T-helper 2 cell treated with Interferon-gamma antibody and Interleukin-4, amounts not matched to agents 100 ng/mL and 5 ng/mL, for 36 hours (primary cell): ENCODE data around the gene GBX2. TPM values are rescaled to one million over a fixed set of nuclear protein-coding genes. Genes with fewer than 3 reads are reported as not detected.

Source experiments
- intact Hi-C: fragments of 100-400 bp; cut with micrococcal nuclease; formaldehyde crosslinking; loops from one replicate; pipeline ENCODE4 v1.15.1; 2023
- total RNA-seq: library from RNA; stranded (reverse); gene quantifications from 2 replicates; pipeline ENCODE4 v1.2.3, GENCODE V29; 2022

GBX2 gene
- total RNA-seq, 1 donor from 2014 or later = not detected

DNA sequence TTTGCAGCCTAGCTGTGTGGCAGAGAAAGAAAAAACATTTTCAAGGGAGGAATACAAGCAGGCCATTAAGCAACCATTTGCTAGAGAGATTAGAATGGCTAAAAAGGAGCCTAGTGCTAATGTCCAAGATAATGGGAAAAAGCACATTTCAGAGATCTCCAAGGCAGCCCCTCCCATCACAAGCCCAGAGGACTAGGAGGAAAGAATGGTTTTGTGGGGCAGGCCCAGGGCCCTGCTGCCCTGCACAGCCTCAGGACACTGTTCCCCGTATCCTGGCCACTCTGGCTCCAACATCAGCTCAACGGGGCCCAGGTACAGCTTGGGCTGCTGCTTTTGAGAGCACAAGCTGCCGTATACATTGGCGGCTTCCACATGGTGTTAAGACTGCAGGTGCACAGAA is 16.5 kb upstream of the GBX2 start:
- intact Hi-C loops = no loop called here

- intact Hi-C loops = loop anchor here (1.0 to 2.0 kb wide), 2 partner anchors 16 to 415 kb away; no protein-coding TSS in a partner anchor
These were observed 12.8 kb upstream of the GBX2 start for GRCh38 chr2:236180831-236181453.

DNA sequence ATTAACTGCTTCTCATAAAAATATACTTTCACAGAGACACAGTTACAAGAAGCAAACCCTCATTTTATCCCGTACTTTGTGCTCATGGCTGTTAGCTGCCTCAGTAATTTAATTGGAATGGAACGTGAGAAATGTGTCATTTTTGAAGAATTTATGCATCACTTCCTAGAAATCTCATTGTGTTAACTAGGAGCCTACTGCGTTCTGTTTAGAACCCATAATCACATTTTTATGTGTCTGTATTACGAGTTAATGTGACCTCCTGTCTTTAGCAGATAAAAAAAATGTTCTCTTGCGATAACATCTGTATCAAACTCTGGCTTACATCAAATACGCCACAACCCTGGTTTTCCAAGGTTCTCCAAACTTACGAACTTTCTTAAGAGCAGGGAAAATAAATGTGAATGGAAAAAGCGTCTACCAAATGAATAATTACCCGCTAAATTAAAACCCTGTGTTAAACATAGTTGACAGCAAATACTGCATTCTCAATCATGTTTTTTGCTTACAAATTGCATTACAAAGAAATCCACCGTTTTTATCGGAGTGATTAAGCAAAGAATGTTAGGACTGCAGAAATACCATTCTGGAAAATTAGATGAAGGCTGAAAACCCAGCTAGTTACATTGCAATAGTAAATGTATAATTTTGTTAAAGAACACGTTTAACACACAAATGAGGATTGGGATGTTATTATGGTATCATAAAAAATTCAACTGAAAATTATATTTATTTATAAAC is 12.1 kb upstream of the GBX2 start:
- intact Hi-C loops = loop anchor here (2.0 kb wide), 1 partner anchor 15 kb away; no protein-coding TSS in a partner anchor

DNA sequence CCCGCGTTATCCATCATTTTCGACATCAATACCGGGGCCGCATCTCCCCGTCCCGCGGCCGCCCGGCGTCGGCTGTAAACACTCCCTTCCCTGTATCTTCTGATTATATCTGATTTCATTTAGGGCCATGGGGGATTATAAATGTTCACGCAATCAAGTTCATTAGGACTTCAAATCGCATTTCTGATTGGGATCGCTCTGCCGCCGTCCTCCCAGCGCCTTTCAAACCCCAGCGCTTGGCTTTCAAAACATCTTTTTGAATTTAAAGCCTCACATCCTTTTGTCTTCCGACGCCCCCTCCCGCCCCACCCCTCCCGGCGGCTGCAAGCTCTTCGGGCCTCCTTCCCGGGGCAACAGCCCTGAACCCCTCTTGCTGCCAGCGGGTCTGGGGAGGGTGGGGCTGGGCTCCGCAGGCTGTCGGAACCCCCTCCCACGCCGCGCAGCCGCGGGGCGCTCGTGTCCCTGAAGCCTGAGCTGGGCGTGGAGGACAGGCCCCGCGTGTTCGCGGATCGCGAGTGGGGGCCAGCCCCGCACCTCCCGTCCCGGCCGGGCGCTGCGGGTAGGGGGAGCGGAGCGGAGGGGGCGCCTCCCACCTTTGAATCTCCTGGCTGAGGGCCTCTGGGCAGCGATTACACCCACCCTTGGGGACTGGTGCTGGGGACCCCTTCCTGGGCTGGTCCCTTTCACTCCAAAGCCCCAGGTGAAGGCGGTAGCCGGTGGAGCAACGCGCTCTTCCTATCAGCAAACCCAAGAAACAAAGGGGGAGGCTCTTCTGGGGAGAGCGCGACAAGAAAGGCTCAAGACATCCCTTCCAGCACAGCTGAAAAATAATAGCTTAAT is 11.3 kb upstream of the GBX2 start:
- intact Hi-C loops = loop anchor here (2.0 to 10.0 kb wide), 2 partner anchors 15 to 505 kb away; no protein-coding TSS in a partner anchor

- intact Hi-C loops = loop anchor here (10.0 kb wide), 1 partner anchor 504 kb away; no protein-coding TSS in a partner anchor
These were observed 10.7 kb upstream of the GBX2 start for GRCh38 chr2:236178890-236179235.

- intact Hi-C loops = loop anchor here (10.0 kb wide), 1 partner anchor 503 kb away; no protein-coding TSS in a partner anchor
These were observed 10.0 kb upstream of the GBX2 start for GRCh38 chr2:236177967-236178889.

GRCh38 chr2:236177604-236177966 is 9.4 kb upstream of the GBX2 start:
- intact Hi-C loops = loop anchor here (10.0 kb wide), 1 partner anchor 503 kb away; no protein-coding TSS in a partner anchor

- intact Hi-C loops = loop anchor here (10.0 kb wide), 1 partner anchor 502 kb away; no protein-coding TSS in a partner anchor
These were observed 8.8 kb upstream of the GBX2 start for GRCh38 chr2:236176951-236177350.

- intact Hi-C loops = loop anchor here (10.0 kb wide), 1 partner anchor 502 kb away; no protein-coding TSS in a partner anchor
These were observed 8.2 kb upstream of the GBX2 start for GRCh38 chr2:236176417-236176816.

DNA sequence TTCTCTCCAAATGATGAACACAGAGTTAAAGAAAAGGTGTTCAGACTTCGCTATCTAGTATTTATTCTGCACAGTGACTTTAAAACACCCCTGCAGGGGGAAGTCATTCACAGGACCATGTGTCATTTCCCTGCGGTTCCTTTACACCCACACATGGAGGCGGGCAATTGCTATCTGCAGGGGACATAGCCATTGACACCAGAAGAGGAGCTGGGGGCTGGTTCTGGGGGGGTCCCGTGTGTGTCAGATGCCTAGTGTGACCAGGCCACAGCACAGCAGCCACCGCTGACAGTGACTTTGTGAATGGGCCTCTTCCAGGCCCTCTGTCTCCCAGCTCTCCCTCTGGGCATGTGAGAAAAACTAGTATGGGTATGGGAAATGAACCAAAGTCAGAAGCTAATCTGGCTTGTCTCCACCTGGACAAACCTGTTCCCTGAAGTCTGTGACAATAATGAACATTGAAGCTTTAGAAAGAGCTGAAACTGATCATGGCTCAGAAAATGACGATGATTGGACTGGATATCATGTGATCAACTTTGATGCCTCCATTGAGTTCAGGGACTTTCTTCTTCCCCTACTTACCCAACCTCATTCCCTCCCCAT is 7.5 kb upstream of the GBX2 start:
- intact Hi-C loops = loop anchor here (10.0 kb wide), 1 partner anchor 501 kb away; no protein-coding TSS in a partner anchor

DNA sequence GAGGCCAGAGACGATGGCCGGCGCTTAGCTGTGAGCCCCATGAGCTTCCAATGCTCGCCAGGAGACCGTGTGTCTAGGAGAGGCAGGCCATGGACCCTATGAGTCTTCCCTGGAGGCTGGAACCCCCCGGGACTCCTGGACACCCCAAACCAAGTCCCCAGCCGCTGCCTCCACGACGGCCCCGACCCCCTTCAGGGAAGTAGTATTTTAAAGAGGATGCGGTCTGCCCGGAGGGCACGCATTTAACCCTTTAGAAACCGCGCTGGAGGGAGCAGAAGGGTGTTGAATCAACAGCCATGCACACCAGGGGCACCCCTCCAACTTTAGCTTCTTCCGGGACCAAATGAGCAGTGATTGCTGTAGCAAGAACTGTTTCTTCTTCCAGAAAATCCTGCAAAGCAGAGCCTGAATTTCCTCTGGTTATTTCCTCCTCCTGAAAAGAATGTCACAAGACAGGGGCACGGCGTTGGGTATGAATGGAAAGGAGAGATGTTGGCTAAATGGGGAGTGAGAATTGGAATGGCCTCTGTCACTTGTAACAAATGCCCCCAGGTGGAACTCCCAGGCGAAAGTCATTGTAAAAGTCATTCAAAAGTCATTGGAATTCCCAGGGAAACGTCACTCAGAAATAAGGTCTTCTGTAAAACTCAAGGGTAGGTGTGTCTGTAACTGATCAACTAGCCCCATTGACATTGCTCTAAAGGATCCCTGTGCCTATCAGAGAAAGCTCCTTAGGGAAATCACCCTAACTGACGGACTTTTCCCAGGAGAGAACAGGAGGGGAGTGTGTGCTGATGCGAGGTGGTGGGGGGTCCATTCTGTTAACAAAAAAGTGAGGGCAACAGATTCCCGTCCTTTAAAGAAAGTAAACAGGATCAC is 5.8 kb upstream of the GBX2 start:
- intact Hi-C loops = loop anchor here (10.0 kb wide), 1 partner anchor 499 kb away; no protein-coding TSS in a partner anchor

- intact Hi-C loops = loop anchor here (10.0 kb wide), 1 partner anchor 498 kb away; no protein-coding TSS in a partner anchor
These were observed 5.0 kb upstream of the GBX2 start for GRCh38 chr2:236173036-236173728.

GRCh38 chr2:236172255-236173035 is 4.3 kb upstream of the GBX2 start:
- intact Hi-C loops = loop anchor here (10.0 kb wide), 1 partner anchor 498 kb away; no protein-coding TSS in a partner anchor

DNA sequence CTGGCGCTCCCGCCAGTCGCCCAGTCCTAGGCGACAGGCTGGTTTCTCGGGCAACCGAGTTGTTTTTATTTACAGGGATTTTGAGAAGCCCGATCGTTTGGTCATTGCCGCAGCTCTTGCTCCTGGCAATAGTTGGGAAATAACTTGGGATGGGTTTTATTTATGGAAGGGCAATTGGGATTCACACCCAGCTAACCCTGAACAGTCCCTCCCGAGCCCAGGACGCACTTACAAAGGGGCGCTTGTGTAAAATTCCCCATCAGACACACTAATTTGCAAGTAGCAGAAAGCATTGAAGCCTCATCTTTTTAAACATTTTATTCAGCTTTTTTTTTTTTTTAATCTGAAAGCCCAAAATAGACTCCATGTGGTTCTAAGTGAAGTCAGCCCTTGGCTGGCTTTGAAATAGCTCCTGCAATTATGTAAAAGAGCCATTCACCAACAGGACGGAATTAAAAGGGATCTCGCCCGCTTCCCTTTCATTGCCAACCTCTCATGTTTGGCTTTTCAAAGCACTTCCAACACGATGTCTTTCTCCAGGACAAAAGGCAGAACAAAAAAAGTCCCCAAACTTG is 3.6 kb upstream of the GBX2 start:
- intact Hi-C loops = loop anchor here (10.0 kb wide), 1 partner anchor 497 kb away; no protein-coding TSS in a partner anchor

DNA sequence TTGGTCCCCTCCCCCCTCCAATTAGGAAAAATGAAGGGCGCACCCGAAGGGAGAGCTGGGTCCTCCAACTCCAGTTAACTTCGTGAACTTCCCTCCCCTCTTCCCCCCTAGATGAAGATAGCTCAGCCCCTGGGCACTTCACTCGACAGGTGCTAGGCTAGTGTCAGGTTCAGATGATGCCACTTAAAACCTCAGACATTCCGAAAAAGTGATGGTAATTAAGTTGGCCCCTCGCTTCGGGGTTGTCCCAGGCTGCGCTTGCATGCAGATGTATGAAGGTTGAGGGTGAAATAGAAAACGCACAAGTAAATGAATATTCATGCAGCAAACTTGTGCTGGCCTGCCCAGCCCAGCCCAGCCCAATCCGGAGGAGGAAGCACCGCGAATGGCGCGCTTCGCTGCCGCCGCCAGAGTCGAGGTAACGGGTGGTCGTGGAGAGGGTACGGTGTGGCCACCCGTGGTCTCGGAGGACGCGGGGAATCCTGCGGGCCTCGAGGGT is 3.0 kb upstream of the GBX2 start:
- intact Hi-C loops = loop anchor here (10.0 kb wide), 1 partner anchor 496 kb away; no protein-coding TSS in a partner anchor

DNA sequence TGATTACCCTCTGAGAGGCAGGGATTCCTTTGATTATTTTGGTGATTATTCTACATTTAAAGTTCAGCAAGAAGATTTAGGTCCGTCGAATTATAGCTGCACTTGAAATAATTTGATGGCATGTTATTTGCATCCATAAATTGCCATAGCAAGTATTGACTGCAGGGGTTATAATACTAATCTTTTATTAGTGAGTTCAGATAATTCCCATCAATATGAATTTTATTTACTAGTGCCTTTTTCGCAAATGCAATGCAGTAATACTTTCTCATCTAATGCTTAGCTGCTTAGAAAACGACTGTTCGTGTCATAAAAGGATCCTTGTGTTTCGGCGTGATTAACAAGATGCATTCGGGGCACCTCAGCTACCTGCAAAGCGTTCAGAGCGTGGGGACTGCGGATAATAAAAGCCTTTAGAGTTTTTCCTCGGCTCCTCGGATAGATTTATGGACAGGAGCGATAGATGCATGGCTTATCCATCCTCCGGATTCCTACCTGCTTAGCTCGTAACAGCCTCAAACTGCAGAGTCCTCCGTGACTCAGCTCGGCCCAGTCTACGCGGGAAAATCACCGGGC is 2.5 kb upstream of the GBX2 start:
- intact Hi-C loops = loop anchor here (10.0 kb wide), 1 partner anchor 496 kb away; no protein-coding TSS in a partner anchor
